B cell (primary cell): ENCODE measurements around the gene XPNPEP1. TPM values are rescaled to one million over a fixed set of nuclear protein-coding genes. Genes with fewer than 3 reads are reported as not detected.

ENCODE experiments used
- ATAC-seq: fragments of 200-7000 bp; cut with Tn5 transposase; one replicate; pipeline ENCODE4 v1.10.0; 2021; ENCODE audit warnings: low read depth, mild to moderate bottlenecking, moderate number of reproducible peaks, moderate library complexity
- CTCF ChIA-PET: fragments of 350-600 bp; sonication (Branson Sonifier 250); formaldehyde crosslinking; loops from one replicate; lab custom pipeline; 2021; ENCODE audit warnings: antibody characterized with exemption, inconsistent platforms; lab: Charles Lee
- POLR2A ChIA-PET: fragments of 350-600 bp; sonication (Branson Sonifier 250); formaldehyde crosslinking; loops from one replicate; lab custom pipeline; 2021; ENCODE audit warnings: antibody characterized with exemption; lab: Charles Lee
- DNase-seq: peaks from one replicate; pipeline ENCODE4 v3.0.0; 2013
- H2AFZ ChIP-seq: 2 replicates; pipeline ENCODE4 v1.6.1; 2012; ENCODE audit warnings: mild to moderate bottlenecking, low read depth, low read length; ENCODE audit not compliant: insufficient read depth, poor library complexity, severe bottlenecking
- H3K27ac ChIP-seq, 2 donors: 1 replicate in 1 of 2; 2 replicates in 1 of 2; pipeline ENCODE4 v1.5.1; 2012 to 2013; ENCODE audit warnings: low read length in 2 of 2, mild to moderate bottlenecking in 2 of 2, moderate library complexity in 1 of 2
- H3K27me3 ChIP-seq, 4 experiments: fragments of 200-600 bp in 1 of 4; sonication (generic) in 1 of 4; replicated peaks in 1 of 4; 1 replicate in 2 of 4; 2 replicates in 2 of 4; pipeline versions ENCODE4 v1.6.1 to v1.7.0; 2013 to 2016; ENCODE audit warnings: low read length in 3 of 4, mild to moderate bottlenecking in 2 of 4, mixed read lengths in 1 of 4, moderate library complexity in 1 of 4; ENCODE audit not compliant: insufficient read depth in 4 of 4, control insufficient read depth in 3 of 4; ENCODE audit errors: control extremely low read depth in 1 of 4
- H3K36me3 ChIP-seq, 2 experiments: replicated peaks in 1 of 2; 1 replicate in 1 of 2; 2 replicates in 1 of 2; pipeline versions ENCODE4 v1.6.1 to v1.7.1; 2013; ENCODE audit warnings: low read length in 1 of 2; ENCODE audit not compliant: insufficient read depth in 2 of 2, control insufficient read depth in 1 of 2; ENCODE audit errors: control extremely low read depth in 1 of 2, extremely low read depth in 1 of 2
- H3K4me1 ChIP-seq, 2 donors: fragments of 200-600 bp in 1 of 2; sonication (generic) in 1 of 2; 1 replicate in 1 of 2; 2 replicates in 1 of 2; pipeline versions ENCODE4 v1.5.1 to v1.6.1; 2013 to 2017; ENCODE audit warnings: low read length in 2 of 2; ENCODE audit not compliant: control insufficient read depth in 2 of 2, insufficient read depth in 2 of 2
- H3K4me2 ChIP-seq: replicated peaks from 2 replicates; pipeline ENCODE3; 2012; ENCODE audit warnings: mild to moderate bottlenecking, low read depth, low read length; ENCODE audit not compliant: poor library complexity, severe bottlenecking
- H3K4me3 ChIP-seq, 5 experiments: fragments of 200-600 bp in 1 of 5; sonication (generic) in 1 of 5; 1 replicate in 3 of 5; 2 replicates in 2 of 5; pipeline versions ENCODE4 v1.5.1 to v1.7.0; 2011 to 2016; ENCODE audit warnings: low read length in 4 of 5, mild to moderate bottlenecking in 4 of 5, low read depth in 2 of 5, control low read depth in 1 of 5, moderate library complexity in 1 of 5; ENCODE audit not compliant: insufficient read depth in 1 of 5; ENCODE audit errors: control extremely low read depth in 1 of 5, extremely low read depth in 1 of 5
- H3K79me2 ChIP-seq: fragments of 200-600 bp; sonication (generic); one replicate; pipeline ENCODE4 v1.6.0; 2016; ENCODE audit warnings: low read length; ENCODE audit not compliant: control insufficient read depth, insufficient read depth
- H3K9ac ChIP-seq: fragments of 200-600 bp; sonication (generic); 2 replicates; pipeline ENCODE4 v1.6.1; 2017; ENCODE audit warnings: mild to moderate bottlenecking, low read length, moderate library complexity
- H3K9me3 ChIP-seq, 3 donors: one replicate each; pipeline versions ENCODE4 v1.6.1 to v1.7.1; 2013; ENCODE audit warnings: low read length in 2 of 3; ENCODE audit not compliant: control insufficient read depth in 2 of 3, insufficient read depth in 1 of 3; ENCODE audit errors: control extremely low read depth in 1 of 3
- H4K20me1 ChIP-seq: 2 replicates; pipeline ENCODE4 v1.6.0; 2012; ENCODE audit warnings: mild to moderate bottlenecking, low read length; ENCODE audit not compliant: insufficient read depth, control insufficient read depth, poor library complexity, severe bottlenecking
- H3K27ac Mint-ChIP-seq: one replicate; pipeline ENCODE4 v1.8.0; 2021; ENCODE audit warnings: mixed read lengths
- H3K27me3 Mint-ChIP-seq: one replicate; pipeline ENCODE4 v1.8.0; 2021; ENCODE audit warnings: mixed read lengths
- H3K4me1 Mint-ChIP-seq: one replicate; pipeline ENCODE4 v1.8.0; 2021; ENCODE audit warnings: mixed read lengths
- H3K4me3 Mint-ChIP-seq: one replicate; pipeline ENCODE4 v1.8.0; 2021; ENCODE audit warnings: mixed read lengths
- H3K9me3 Mint-ChIP-seq: one replicate; pipeline ENCODE4 v1.8.0; 2022; ENCODE audit warnings: mixed read lengths; ENCODE audit not compliant: insufficient read depth
- CTCF ChIP-seq: fragments of 200-600 bp; IDR thresholded peaks from one replicate; pipeline ENCODE4 v1.8.0; 2022; ENCODE audit warnings: antibody characterized with exemption, mild to moderate bottlenecking
- EZH2 ChIP-seq: IDR thresholded peaks from 2 replicates; pipeline ENCODE4 v1.6.1; 2012; ENCODE audit warnings: borderline replicate concordance, low read depth, mild to moderate bottlenecking, moderate library complexity, low read length; ENCODE audit not compliant: insufficient read depth, poor library complexity, severe bottlenecking
- WGBS: methylation state at CpG from one replicate; pipeline ENCODE4 v1.1.5; 2013; ENCODE audit warnings: missing lambda C conversion rate; ENCODE audit not compliant: insufficient coverage; 5-methylcytosine and 5-hydroxymethylcytosine counted together
- intact Hi-C: fragments of 100-400 bp; cut with micrococcal nuclease; formaldehyde crosslinking; loops from one replicate; pipeline ENCODE4 v1.10.0; 2022
- polyA plus RNA-seq: library from polyadenylated mRNA; depleted of rRNA; stranded (reverse); fragments of >200 nt; gene quantifications from 2 replicates; pipeline ENCODE4 v1.2.3, GENCODE V29; 2012
- total RNA-seq, 2 donors: library from RNA; stranded (reverse); fragments of 120-200 nt in 1 of 2; gene quantifications; 1 replicate in 1 of 2; 2 replicates in 1 of 2; pipeline versions ENCODE4 v1.2.3 to v1.2.4, GENCODE V29; 2013 to 2022

Gene XPNPEP1
- total and polyA plus RNA-seq, 2 donors (not counting 1 experiment from before 2014, with no cell fraction given) = 60.6 to 70.8 TPM

GRCh38 chr10:109911903-109912302, 11.4 kb downstream of the XPNPEP1 start:
- Mint-ChIP-seq H3K27me3 (no peaks in the 10 kb centered on the region), H3K4me1 (peaks cover 63% of the 10 kb centered on the region), H3K9me3 (no peaks in the 10 kb centered on the region), H3K4me3 (peak overlapping the region; percentile 3), H3K27ac (peak overlapping the region; percentile 8)
- ATAC-seq (no peak), DNase-seq (no peak)
- intact Hi-C loops = no loop called here
- peak overlapping the region; percentile 0 to 46 for H3K27ac ChIP-seq
- H3K9me3 ChIP-seq = no peaks in the 10 kb centered on the region
- peak overlapping the region; percentile 45 for H3K4me2 ChIP-seq
- no peak overlapping the region for H3K9ac ChIP-seq
- TF ChIP-seq EZH2 = no peak
- TF ChIP-seq CTCF = no peak
- H3K79me2 ChIP-seq = peaks cover 41% of the 10 kb centered on the region
- ChIA-PET CTCF (interaction anchor here (0.9 to 6.5 kb wide), 2 partner anchors 29 to 42 kb away, joined by 4 to 35 read pairs; no protein-coding TSS in a partner anchor), POLR2A (interaction anchor here (1.1 kb wide), 1 partner anchor 9 kb away, joined by 3 read pairs; no protein-coding TSS in a partner anchor)
- no peaks in the 10 kb centered on the region for H3K27me3 ChIP-seq
- H3K36me3 ChIP-seq = peaks cover 0 to 11% of the 10 kb centered on the region in 2 experiments
- 73% methylated on average over 2 of the region's 3 CpGs for WGBS
- H3K4me1 ChIP-seq = peaks cover 45 to 47% of the 10 kb centered on the region in 2 donors
- peaks cover 14% of the 10 kb centered on the region for H4K20me1 ChIP-seq
- H2AFZ ChIP-seq = no peak overlapping the region
- H3K4me3 ChIP-seq = no peak overlapping the region

GRCh38 chr10:109906316-109906715, 17.0 kb downstream of the XPNPEP1 start:
- ATAC-seq (no peak), DNase-seq (no peak)
- Mint-ChIP-seq H3K9me3 (peaks cover 1% of the 10 kb centered on the region), H3K27me3 (no peaks in the 10 kb centered on the region), H3K4me1 (peaks cover 34% of the 10 kb centered on the region), H3K4me3 (no peak overlapping the region), H3K27ac (no peak overlapping the region)
- 100% methylated on average over 1 of the region's 1 CpG for WGBS
- peaks cover 14 to 18% of the 10 kb centered on the region in 2 donors for H3K4me1 ChIP-seq
- no peak overlapping the region for H3K9ac ChIP-seq
- no peaks in the 10 kb centered on the region for H3K27me3 ChIP-seq
- POLR2A ChIA-PET = no interaction called here
- H3K4me3 ChIP-seq = no peak overlapping the region
- H3K9me3 ChIP-seq = no peaks in the 10 kb centered on the region
- CTCF ChIA-PET = no interaction called here
- peaks cover 16% of the 10 kb centered on the region for H4K20me1 ChIP-seq
- no peak overlapping the region for H2AFZ ChIP-seq
- peaks cover 69% of the 10 kb centered on the region for H3K79me2 ChIP-seq
- H3K27ac ChIP-seq = no peak overlapping the region
- H3K4me2 ChIP-seq = no peak overlapping the region
- TF ChIP-seq EZH2 = no peak
- no peak for TF ChIP-seq CTCF
- H3K36me3 ChIP-seq = peaks cover 1 to 34% of the 10 kb centered on the region in 2 experiments
- intact Hi-C loops = no loop called here
